HK-2 (cell line): ENCODE data around the gene MED13L.
A peak's percentile ranks its signal among the peaks of the same experiment; 100 is the strongest.
"Not testable (repeated sequence)": the region's sequence is repeated elsewhere in the genome, so short reads cannot be mapped to it uniquely, and the experiment has no call there.

ENCODE experiments used
- DNase-seq: peaks from one replicate; pipeline ENCODE4 v3.0.0-alpha.2; 2018; ENCODE audit not compliant: unreplicated experiment

Gene MED13L

DNA sequence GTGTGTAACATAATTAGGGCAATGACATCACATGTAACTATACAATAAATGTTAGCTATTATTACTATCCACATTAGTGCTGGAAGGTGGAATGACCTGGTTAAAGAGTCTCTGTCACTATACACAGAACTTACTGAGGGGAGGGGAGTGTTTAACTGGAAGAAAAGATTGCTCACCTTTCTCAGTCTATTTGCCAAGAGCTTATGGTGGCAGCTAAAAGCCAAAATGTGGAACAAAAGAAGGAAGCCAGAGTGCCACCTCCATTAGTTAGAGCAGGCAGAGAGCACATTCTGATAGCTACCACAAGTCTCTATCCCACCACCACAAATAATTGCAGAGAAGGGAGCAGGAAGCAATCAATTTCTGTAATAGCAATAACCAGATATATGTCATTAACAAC, 124.4 kb downstream of the MED13L start:
- DNase-seq: no peak

DNA sequence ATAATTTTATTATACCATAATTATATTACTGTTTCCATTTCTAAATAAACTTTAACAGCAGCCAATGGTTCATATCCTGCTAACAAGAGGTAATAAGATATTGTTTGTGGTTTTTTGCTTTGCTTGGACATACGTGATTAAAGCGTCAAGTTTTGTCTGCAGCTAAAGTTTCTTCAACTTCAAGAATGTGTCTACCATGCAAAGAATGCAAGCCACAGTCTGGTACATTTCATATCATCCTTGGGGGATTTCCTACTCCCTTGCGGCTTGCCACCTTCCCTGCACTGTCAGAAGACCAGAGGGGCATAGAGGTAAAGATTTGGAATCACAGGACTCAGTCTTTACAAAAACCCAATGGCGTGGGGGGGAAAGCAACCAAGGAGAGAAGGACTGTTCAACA, 125.2 kb downstream of the MED13L start:
- DNase-seq: peak; percentile 56

DNA sequence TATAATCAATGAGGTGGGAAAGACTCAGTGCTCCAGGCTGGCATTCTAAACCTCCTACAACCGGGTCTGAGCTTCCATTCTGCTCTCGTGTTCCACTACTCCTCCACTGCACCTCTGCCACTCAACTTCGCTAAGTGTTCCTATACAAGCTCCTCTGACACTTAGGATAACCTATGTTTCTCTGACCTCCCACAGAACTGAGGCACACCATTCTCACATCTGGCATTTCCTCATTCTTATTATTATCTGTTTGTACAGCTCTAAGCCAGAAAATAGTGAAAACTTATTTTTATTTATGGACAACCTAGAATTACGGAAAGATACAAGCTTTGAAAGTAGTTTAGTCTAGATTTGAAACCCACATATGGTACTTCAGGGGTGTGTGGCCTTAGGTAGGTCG, 127.0 kb downstream of the MED13L start:
- no peak for DNase-seq

DNA sequence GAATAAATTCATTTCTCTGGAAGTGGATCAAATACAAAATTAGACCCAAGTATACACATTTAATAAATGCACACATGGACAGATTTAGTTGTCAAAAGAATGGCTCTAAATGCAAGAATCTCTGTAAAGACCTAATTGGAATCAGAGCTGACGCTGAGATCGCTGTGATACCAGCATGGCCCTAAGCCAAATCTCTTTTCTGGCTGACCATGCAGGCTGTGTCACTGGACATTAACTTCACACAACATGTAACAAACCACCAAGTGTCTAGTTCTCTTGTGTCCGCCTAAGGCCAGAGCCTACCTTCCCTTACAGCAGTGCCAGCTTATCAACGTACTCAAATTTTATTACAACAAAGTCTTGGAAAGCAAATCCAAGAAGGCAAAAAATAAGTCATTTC, 127.5 kb downstream of the MED13L start:
- no peak for DNase-seq

DNA sequence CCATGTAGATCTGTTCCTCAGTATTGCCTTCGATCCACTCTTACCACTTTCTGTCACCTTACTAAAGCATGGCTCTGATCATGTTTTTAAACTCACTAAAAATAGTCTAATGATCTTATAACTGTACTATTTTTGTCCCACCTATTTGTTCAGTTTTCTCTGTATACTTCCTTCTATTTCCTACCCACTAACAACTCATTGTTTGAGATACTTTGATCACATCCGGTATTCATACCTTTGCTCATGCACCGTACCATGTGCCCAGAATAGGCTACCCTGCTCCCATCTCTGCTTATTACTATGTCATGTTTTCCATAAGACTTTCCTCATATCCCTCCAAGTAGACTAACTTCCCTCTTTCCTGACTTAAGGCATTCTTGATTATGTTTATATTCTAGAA, 128.6 kb downstream of the MED13L start:
- DNase-seq: no peak

DNA sequence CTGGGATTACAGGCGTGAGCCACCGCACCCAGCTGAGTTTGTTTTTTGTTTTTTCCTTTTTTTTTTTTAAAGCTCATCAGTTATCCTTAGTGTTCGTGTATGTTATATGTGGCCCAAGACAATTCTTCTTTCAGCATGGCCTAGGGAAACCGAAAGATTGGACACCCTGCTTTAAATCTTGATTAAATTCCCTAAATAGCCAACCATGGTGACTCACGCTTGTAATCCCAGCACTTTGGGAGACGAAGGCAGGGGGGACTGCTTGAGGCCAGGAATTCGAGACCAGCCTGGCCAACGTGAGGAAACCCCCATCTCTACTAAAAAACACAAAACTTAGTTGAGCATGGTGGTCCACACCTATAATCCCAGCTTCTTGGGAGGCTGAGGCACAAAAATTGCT, 131.1 kb downstream of the MED13L start:
- no peak for DNase-seq

GRCh38 chr12:116145451-116145850, 132.0 kb downstream of the MED13L start:
- no peak for DNase-seq

GRCh38 chr12:116144384-116144783, 133.1 kb downstream of the MED13L start:
- no peak for DNase-seq

DNA sequence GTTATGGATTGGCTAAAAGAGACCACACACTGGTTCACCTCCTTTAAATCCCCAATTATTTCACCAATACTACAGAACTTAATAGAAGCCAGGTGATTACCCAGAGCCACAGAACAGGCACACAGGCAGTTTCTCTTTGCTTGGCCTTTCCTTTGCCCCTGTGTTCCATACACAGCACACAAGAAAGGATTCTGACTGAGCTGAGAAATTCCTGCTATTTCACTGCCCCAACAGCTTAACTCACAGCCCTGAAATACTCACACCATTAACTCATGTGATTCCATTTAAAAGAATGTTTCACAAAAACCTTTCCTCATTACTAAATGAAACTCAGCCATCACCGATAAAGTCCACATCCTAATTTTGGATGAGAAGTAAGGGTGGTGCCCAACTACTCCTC, 133.6 kb downstream of the MED13L start:
- no peak for DNase-seq

- no peak for DNase-seq
Observed at GRCh38 chr12:116142936-116143898, 134.3 kb downstream of the MED13L start.

DNA sequence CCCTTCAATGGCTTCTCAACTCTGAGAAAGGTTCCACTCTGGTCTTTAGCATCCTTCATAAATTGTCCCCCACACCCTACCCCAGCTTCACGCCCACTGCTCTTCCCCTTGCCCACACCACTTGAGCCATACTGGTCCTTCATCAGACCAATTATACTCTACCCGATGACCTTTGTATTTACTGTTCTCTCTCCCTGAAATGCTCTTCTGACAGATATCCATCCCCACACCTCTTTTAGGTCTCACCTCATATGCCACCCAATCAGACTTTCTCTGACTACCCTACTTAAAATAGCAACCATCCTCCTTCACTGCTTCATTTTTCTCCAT, 135.7 kb downstream of the MED13L start:
- DNase-seq: no peak

GRCh38 chr12:116141110-116141832, 136.2 kb downstream of the MED13L start:
- no peak for DNase-seq

DNA sequence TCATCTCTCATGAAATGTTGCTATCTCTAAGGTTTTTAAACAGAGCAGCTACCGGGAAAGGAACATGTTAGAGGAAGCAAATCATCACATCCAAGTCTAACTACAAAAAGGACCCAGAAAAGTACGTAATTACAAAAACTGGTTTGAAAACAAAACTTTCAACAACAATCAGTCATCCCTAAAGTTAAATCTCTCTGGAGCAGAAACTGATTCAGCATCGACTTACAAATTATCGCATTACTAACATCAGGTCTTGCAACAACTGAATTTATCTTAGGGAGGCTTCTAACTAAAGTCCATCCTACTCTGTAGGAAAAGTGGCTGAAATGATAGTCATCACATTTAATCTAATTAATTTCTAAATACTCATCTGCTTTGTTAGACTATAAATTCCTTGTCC, 137.0 kb downstream of the MED13L start:
- DNase-seq: no peak

DNA sequence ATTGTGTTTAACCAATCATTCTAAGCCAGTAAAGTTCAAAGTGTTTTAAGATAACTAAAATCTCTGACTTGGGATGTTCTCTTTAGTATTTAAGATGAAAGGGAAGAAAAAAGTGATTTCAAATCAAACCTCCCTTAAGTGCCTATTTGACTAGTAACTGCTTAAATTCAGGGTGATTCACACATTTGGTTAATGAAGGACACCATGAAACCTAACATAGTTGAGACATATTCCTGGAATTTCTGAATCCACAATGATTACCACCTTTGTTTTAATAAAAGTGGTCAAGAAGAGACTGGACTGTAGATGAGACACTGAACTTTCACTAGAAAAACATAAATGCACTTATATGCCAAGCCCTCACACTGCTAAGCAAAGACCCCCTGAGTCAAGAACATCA, 138.7 kb downstream of the MED13L start:
- DNase-seq: no peak

GRCh38 chr12:116138364-116138763, 139.1 kb downstream of the MED13L start:
- DNase-seq: no peak

DNA sequence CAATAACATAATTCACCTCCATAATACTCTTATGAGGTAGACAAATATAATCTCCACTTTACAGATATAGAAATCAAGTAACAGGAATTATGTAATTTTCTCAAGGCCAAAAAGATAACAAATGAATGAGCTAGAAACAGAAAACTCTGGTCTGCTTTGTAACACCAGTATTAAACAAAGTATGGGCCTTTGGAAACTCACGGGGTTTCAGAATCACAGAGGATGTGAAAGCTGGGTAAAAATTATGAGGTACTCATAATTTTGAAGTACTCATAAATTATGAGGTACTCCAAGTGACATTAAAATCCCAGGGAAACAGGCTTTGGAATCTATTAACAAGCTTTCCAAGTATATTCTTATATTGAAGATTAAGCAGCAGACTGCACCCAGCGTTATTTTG, 140.2 kb downstream of the MED13L start:
- no peak for DNase-seq

- DNase-seq: no peak
Observed at GRCh38 chr12:116136340-116136739, 141.2 kb downstream of the MED13L start.

DNA sequence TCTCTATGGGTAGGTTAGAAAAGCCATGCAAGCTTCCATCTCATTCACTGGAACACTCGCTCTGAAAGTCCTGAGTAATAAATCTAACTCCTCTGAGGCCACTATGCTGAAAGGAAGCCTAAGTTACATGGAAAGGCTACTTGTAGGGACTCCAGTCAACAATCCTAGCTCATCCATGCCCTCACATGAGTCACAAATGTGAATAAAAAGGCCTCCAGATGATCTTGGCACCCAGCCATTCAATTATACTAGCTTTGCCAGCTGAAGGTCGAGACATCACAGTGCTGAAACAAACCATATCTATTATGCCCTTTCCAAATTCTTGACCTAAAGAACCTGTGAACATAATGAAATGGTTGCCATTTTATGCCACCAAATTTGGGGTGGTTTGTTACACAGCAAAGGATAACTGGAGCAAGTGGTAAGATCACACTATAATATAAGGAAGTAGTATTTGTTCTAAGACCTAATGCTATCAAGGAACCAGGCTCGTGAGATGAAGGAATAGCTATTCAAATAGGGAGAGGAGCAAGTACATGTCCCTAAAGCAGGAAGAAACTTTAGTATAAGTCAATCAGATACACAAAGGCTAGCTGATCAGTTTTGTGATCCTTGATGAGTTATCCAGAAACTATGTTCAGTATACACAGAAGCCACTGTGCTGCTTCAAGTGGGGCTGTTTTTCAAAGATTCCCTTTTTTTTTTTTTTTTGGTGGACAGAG, 142.1 kb downstream of the MED13L start:
- no peak for DNase-seq

DNA sequence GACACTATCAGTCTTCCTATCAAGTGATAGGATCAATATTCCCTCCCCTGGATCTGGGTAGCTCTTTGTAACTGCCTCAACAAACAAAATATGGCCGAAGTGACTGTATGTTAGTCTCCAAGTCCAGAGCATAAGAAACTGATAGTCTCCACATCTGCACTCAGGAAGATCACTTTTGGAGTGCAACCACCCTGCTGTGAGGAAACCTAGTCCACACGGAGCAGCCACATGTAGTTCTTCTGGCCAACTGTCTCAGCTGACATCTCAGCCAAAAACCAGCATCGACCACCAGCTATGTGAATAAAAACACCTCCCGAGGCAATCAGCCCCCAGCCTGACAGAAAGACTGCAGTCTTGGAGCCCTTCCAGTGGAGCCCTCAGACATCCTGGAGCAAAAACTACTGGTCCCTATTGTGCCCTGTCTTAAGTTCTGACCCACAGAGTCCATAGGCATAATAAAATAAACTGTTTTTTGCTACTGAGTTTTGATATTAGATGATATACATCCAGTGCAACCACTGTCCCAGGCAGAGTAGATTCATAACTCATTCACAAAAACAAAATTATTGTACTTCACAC, 143.8 kb downstream of the MED13L start:
- no peak for DNase-seq

DNA sequence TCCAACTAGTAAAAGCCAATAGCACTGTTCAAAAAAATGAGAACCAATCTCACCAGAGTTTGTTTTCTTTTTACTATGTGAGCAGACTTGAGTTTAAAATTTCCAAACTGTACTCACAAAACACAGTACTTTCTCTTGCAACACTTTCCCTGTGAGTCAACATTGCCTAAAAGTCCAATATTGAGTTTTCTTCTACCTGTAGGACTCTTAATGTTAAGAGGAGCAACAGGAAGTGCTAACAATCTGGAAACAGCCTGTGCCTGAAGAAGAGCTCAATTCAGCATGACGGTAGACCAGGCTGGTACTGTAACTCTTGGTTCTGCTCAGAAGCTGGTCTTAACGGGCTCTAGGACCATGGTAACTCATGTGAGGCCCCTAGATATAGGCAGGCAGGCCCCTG, 144.3 kb downstream of the MED13L start:
- no peak for DNase-seq

GRCh38 chr12:116131987-116132386, 145.5 kb downstream of the MED13L start:
- DNase-seq: not testable (repeated sequence)

DNA sequence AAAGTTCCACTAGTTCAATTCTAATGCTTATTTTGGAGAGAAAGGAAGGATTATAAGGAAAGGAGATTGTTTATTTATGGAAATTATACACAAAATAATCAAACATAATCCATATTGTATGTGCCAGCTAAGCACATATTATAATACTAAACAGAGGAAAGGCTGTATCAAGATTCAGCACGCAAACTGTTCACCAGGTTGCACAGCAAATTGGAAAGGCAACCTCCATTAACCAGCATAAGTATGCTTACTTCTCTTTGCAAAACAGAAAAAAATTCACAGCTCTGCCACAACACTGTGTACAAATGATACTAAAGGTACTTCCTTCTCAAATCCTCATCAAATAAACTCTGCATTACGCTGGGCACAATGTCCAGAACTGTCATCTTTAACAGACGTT, 146.3 kb downstream of the MED13L start:
- no peak for DNase-seq
